H1 (cell line): ENCODE data around the gene PSMB3. TPM values are rescaled to one million over a fixed set of nuclear protein-coding genes. Genes with fewer than 3 reads are reported as not detected.

Experiments used
- CTCF ChIA-PET: fragments of 300-600 bp; sonication (Branson Sonifier 250); formaldehyde crosslinking; loops from one replicate; lab custom pipeline; 2021; ENCODE audit not compliant: partially characterized antibody; lab: Charles Lee
- POLR2A ChIA-PET: fragments of 300-600 bp; sonication (Branson Sonifier 250); formaldehyde crosslinking; loops from one replicate; lab custom pipeline; 2021; ENCODE audit warnings: inconsistent platforms; ENCODE audit not compliant: partially characterized antibody; lab: Charles Lee
- DNase-seq, 2 experiments: peaks; one replicate each; pipeline versions ENCODE4 v3.0.0 to v3.0.0-alpha.2; 2010 to 2022; ENCODE audit warnings: low spot score in 2 of 2, low read depth in 1 of 2, mixed read lengths in 1 of 2
- FAIRE-seq: peaks from 2 replicates; lab custom pipeline; 2011; peaks lifted over from hg19 to GRCh38; lab: Jason Lieb, UNC
- H2AFZ ChIP-seq: 2 replicates; pipeline ENCODE4 v1.8.1; 2012; ENCODE audit warnings: low read length, inconsistent platforms
- H2AK5ac ChIP-seq: 2 replicates; pipeline ENCODE4 v1.6.1; 2013; ENCODE audit warnings: low read depth, low read length
- H2BK120ac ChIP-seq: replicated peaks from 2 replicates; pipeline ENCODE3; 2013; ENCODE audit warnings: low read depth, low read length, inconsistent platforms
- H2BK12ac ChIP-seq: 2 replicates; pipeline ENCODE4 v1.6.1; 2013; ENCODE audit warnings: low read depth, low read length
- H2BK15ac ChIP-seq: 2 replicates; pipeline ENCODE4 v1.6.1; 2013; ENCODE audit warnings: low read length
- H2BK20ac ChIP-seq: 2 replicates; pipeline ENCODE4 v1.6.1; 2013; ENCODE audit warnings: low read length
- H2BK5ac ChIP-seq: 2 replicates; pipeline ENCODE4 v1.6.1; 2013; ENCODE audit warnings: low read depth, low read length
- H3K14ac ChIP-seq: 2 replicates; pipeline ENCODE4 v1.6.1; 2013; ENCODE audit warnings: inconsistent platforms; ENCODE audit not compliant: insufficient read length
- H3K18ac ChIP-seq: 2 replicates; pipeline ENCODE4 v1.6.1; 2013; ENCODE audit warnings: low read length; ENCODE audit errors: extremely low read depth
- H3K23ac ChIP-seq: 2 replicates; pipeline ENCODE4 v1.6.1; 2013; ENCODE audit warnings: inconsistent platforms; ENCODE audit not compliant: insufficient read length
- H3K23me2 ChIP-seq: 2 replicates; pipeline ENCODE4 v1.6.1; 2013; ENCODE audit warnings: low read depth, low read length
- H3K27ac ChIP-seq: 2 replicates; pipeline ENCODE4 v1.6.1; 2011; ENCODE audit warnings: low read depth, low read length, inconsistent platforms
- H3K27me3 ChIP-seq, 4 experiments: replicated peaks in 1 of 4; 1 replicate in 1 of 4; 2 replicates in 3 of 4; pipeline versions ENCODE4 v1.6.1 to v1.8.1; 2011 to 2013; ENCODE audit warnings: low read length in 3 of 4, mild to moderate bottlenecking in 3 of 4, inconsistent platforms in 2 of 4, mixed read lengths in 2 of 4, moderate library complexity in 1 of 4; ENCODE audit not compliant: control insufficient read depth in 3 of 4, insufficient read depth in 3 of 4; ENCODE audit errors: extremely low read depth in 1 of 4
- H3K36me3 ChIP-seq, 4 experiments: 2 replicates each; pipeline versions ENCODE4 v1.6.1 to v1.8.1; 2011 to 2013; ENCODE audit warnings: mild to moderate bottlenecking in 4 of 4, low read length in 3 of 4, moderate library complexity in 2 of 4, control low read depth in 1 of 4, inconsistent platforms in 1 of 4; ENCODE audit not compliant: insufficient read depth in 4 of 4, control insufficient read depth in 2 of 4
- H3K4ac ChIP-seq: replicated peaks from 2 replicates; pipeline ENCODE3; 2013; ENCODE audit warnings: low read length, low read depth, mixed read lengths, inconsistent platforms; ENCODE audit not compliant: insufficient read length
- H3K4me1 ChIP-seq, 4 experiments: replicated peaks in 1 of 4; 1 replicate in 1 of 4; 2 replicates in 3 of 4; pipeline versions ENCODE4 v1.6.1 to v1.8.1; 2011 to 2013; ENCODE audit warnings: low read length in 3 of 4, inconsistent platforms in 2 of 4, mixed read lengths in 1 of 4; ENCODE audit not compliant: insufficient read depth in 4 of 4, control insufficient read depth in 3 of 4
- H3K4me2 ChIP-seq, 2 experiments: 2 replicates each; pipeline versions ENCODE4 v1.6.1 to v1.8.1; 2011 to 2013; ENCODE audit warnings: low read depth in 2 of 2, low read length in 2 of 2, control low read depth in 1 of 2, inconsistent platforms in 1 of 2, mild to moderate bottlenecking in 1 of 2; ENCODE audit not compliant: insufficient read depth in 1 of 2
- H3K4me3 ChIP-seq, 4 experiments: fragments of 200-600, 300-600 bp in 1 of 4; sonication (generic), shearing (Covaris generic), sonication (Bioruptor Twin) in 1 of 4; 2 replicates each; pipeline versions ENCODE4 v1.5.1 to v1.8.1; 2011 to 2016; ENCODE audit warnings: low read length in 4 of 4, low read depth in 3 of 4, control low read depth in 2 of 4, inconsistent platforms in 2 of 4, mild to moderate bottlenecking in 2 of 4, mixed read lengths in 1 of 4, moderate library complexity in 1 of 4; ENCODE audit not compliant: insufficient read depth in 2 of 4; ENCODE audit errors: extremely low read depth in 1 of 4
- H3K56ac ChIP-seq: replicated peaks from 2 replicates; pipeline ENCODE3; 2013; ENCODE audit warnings: low read depth, mild to moderate bottlenecking, mixed read lengths, low read length, inconsistent platforms; ENCODE audit not compliant: insufficient read length
- H3K79me1 ChIP-seq: 2 replicates; pipeline ENCODE4 v1.6.1; 2013; ENCODE audit warnings: low read depth, low read length, control low read depth
- H3K79me2 ChIP-seq, 2 experiments: 2 replicates each; pipeline versions ENCODE4 v1.6.1 to v1.8.1; 2012 to 2013; ENCODE audit warnings: low read length in 2 of 2, mild to moderate bottlenecking in 2 of 2, inconsistent platforms in 1 of 2; ENCODE audit not compliant: insufficient read depth in 2 of 2, control insufficient read depth in 1 of 2
- H3K9ac ChIP-seq, 4 experiments: replicated peaks in 1 of 4; 1 replicate in 1 of 4; 2 replicates in 3 of 4; pipeline versions ENCODE4 v1.6.1 to v1.8.1; 2011 to 2013; ENCODE audit warnings: low read depth in 3 of 4, low read length in 3 of 4, control low read depth in 2 of 4, mild to moderate bottlenecking in 2 of 4, moderate library complexity in 2 of 4, inconsistent platforms in 1 of 4; ENCODE audit errors: extremely low read depth in 1 of 4
- H3K9me3 ChIP-seq, 2 experiments: 2 replicates each; pipeline versions ENCODE4 v1.6.1 to v1.8.1; 2012 to 2013; ENCODE audit warnings: mild to moderate bottlenecking in 2 of 2, moderate library complexity in 2 of 2, control low read depth in 1 of 2, inconsistent platforms in 1 of 2, low read depth in 1 of 2, low read length in 1 of 2, mixed read lengths in 1 of 2; ENCODE audit not compliant: insufficient read depth in 2 of 2
- H4K20me1 ChIP-seq, 2 experiments: replicated peaks in 1 of 2; 2 replicates each; pipeline versions ENCODE3 to v1.8.1; 2011 to 2013; ENCODE audit warnings: inconsistent platforms in 2 of 2, low read length in 2 of 2, mild to moderate bottlenecking in 1 of 2; ENCODE audit not compliant: insufficient read depth in 2 of 2, control insufficient read depth in 1 of 2
- H4K5ac ChIP-seq: 2 replicates; pipeline ENCODE4 v1.6.1; 2013; ENCODE audit warnings: low read length, low read depth, mixed read lengths, inconsistent platforms; ENCODE audit not compliant: insufficient read length
- H4K8ac ChIP-seq: 2 replicates; pipeline ENCODE4 v1.8.0; 2013; ENCODE audit warnings: mild to moderate bottlenecking, moderate library complexity, low read length, inconsistent platforms; ENCODE audit not compliant: insufficient read depth; ENCODE audit errors: extremely low read depth
- H4K91ac ChIP-seq: replicated peaks from 2 replicates; pipeline ENCODE3; 2013; ENCODE audit warnings: low read length, mixed read lengths, inconsistent platforms; ENCODE audit not compliant: insufficient read length
- BACH1 ChIP-seq: IDR thresholded peaks from 2 replicates; pipeline ENCODE4 v1.6.1; 2012; ENCODE audit warnings: low read length, improper control_type of control experiment
- CBX5 ChIP-seq: fragments of 300-800, 300-1000 bp; sonication (generic); IDR thresholded peaks from 2 replicates; pipeline ENCODE4 v1.7.1; 2016; ENCODE audit warnings: antibody characterized with exemption, low read length, low read depth
- CREB1 ChIP-seq: IDR thresholded peaks from 2 replicates; pipeline ENCODE4 v1.6.1; 2012; ENCODE audit warnings: inconsistent platforms
- GABPA ChIP-seq: IDR thresholded peaks from 2 replicates; pipeline ENCODE4 v1.6.1; 2011; ENCODE audit warnings: mild to moderate bottlenecking, low read length, moderate library complexity, borderline replicate concordance; ENCODE audit not compliant: insufficient read depth
- HDAC6 ChIP-seq: IDR thresholded peaks from one replicate; pipeline ENCODE4 v1.7.1; 2012; ENCODE audit warnings: low read depth, mild to moderate bottlenecking, inconsistent platforms, low read length, moderate library complexity
- KDM5A ChIP-seq: fragments of 200-600 bp; IDR thresholded peaks from 2 replicates; pipeline ENCODE4 v1.7.1; 2012; ENCODE audit warnings: mild to moderate bottlenecking, low read length, inconsistent platforms, mixed read lengths
- NRF1 ChIP-seq: IDR thresholded peaks from 2 replicates; pipeline ENCODE4 v1.6.1; 2011; ENCODE audit warnings: mild to moderate bottlenecking, low read depth, low read length, improper control_type of control experiment
- POLR2A ChIP-seq, 2 experiments: IDR thresholded peaks; 1 replicate in 1 of 2; 2 replicates in 1 of 2; pipeline ENCODE4 v1.6.1; 2011; ENCODE audit warnings: low read depth in 2 of 2, low read length in 2 of 2, mild to moderate bottlenecking in 2 of 2; ENCODE audit errors: control extremely low read depth in 1 of 2
- TAF7 ChIP-seq: optimal IDR thresholded peaks from 2 replicates; pipeline ENCODE3; 2011; ENCODE audit warnings: low read depth, mild to moderate bottlenecking, inconsistent platforms, low read length, moderate library complexity, borderline replicate concordance
- TEAD4 ChIP-seq: IDR thresholded peaks from 2 replicates; pipeline ENCODE4 v1.6.1; 2012; ENCODE audit warnings: low read depth, low read length, inconsistent platforms, mixed read lengths
- WGBS, 2 experiments: shearing (Covaris generic) in 1 of 2; methylation state at CpG; one replicate each; pipeline versions ENCODE4 v1.1.6 to v1.1.7; 2013 to 2015; ENCODE audit warnings: low lambda C conversion rate in 2 of 2, mixed read lengths in 2 of 2, inconsistent platforms in 1 of 2, low coverage in 1 of 2, missing lambda C conversion rate in 1 of 2; ENCODE audit not compliant: insufficient replicate concordance in 2 of 2, insufficient coverage in 1 of 2, insufficient read length in 1 of 2; ENCODE audit errors: extremely low coverage in 1 of 2, missing lambda C conversion rate in 1 of 2; 5-methylcytosine and 5-hydroxymethylcytosine counted together
- polyA plus RNA-seq, 7 experiments: library from polyadenylated mRNA; depleted of rRNA in 3 of 7; stranded (reverse) in 5 of 7; unstranded in 2 of 7; fragments of >200 nt in 5 of 7; fragments of 200-250 nt in 2 of 7; gene quantifications; 1 replicate in 5 of 7; 2 replicates in 1 of 7; 4 replicates in 1 of 7; pipeline versions ENCODE4 v1.2.1 to v1.2.3, GENCODE V29; 2011 to 2013; ENCODE audit warnings: missing spikeins in 2 of 7, mixed read lengths in 2 of 7
- total RNA-seq: library from RNA; stranded (reverse); fragmentation: NEBNext Ultra II Directional; extraction: Animal tissue kit (Norgen Biotek cat#: 25700); gene quantifications from 2 replicates; pipeline ENCODE4 v1.2.1, GENCODE V29; 2021
- TF ChIP-seq, protein P1 (sequence below): IDR thresholded peaks from 2 replicates; pipeline ENCODE4 v1.6.1; 2012; ENCODE audit warnings: low read length, inconsistent platforms

Gene PSMB3
- total and polyA plus RNA-seq, 2 of the 8 experiments (the other 6 are each of a cell fraction or from before 2014, with no cell fraction given): 291 to 914 TPM

DNA sequence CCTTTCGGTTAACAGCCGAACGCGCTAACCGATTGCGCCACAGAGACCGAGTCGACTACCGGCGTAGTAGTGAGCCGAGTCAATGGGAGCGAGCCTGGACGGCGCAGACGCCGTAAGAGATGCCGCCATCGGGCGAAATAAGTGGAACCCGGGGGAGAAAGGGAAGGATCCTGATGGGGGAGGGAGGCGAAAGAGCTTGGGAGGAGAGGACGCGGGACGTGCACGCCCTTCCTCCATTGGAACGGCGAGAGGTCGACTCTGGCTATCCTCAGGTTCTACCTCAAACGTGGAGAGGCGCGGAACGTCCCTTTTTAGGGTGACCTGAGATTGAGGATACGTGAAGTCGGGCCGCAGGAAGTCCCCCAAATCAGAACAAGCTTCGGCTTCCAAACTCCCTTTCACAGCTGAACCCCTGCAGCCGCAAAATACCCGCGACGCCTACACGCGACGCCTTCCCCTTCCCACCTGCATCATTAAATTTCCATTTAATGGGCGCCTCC is 683 bp upstream of the PSMB3 start:
- peak overlapping the region; percentile 7 for H2BK120ac ChIP-seq
- peaks cover 2% of the 10 kb centered on the region; the same call in 1 of the 2 replicates for H3K79me1 ChIP-seq
- peaks cover 0 to 6% of the 10 kb centered on the region in 2 experiments for H4K20me1 ChIP-seq
- H2AFZ ChIP-seq: peak overlapping the region; percentile 68; the same call in 1 of the 2 replicates
- H3K18ac ChIP-seq: peak overlapping the region; percentile 81
- peak overlapping the region; percentile 29 for H4K91ac ChIP-seq
- no peak overlapping the region for H3K23ac ChIP-seq
- 2% methylated on average over 44 of the region's 44 CpGs; no CpG with 5 or more reads in 1 of the 2 experiments for WGBS, 2 experiments
- peak overlapping the region; percentile 53 for H4K8ac ChIP-seq
- peak overlapping the region; percentile 64 to 86 (median 76) for H3K9ac ChIP-seq
- peak overlapping the region; percentile 40; the same call in 1 of the 2 replicates for H2BK15ac ChIP-seq
- peaks cover 5 to 13% (median 10%) of the 10 kb centered on the region in 4 experiments; a peak in 7 of 8 replicates for H3K36me3 ChIP-seq
- FAIRE-seq (no peak), DNase-seq (peak in 1 of 2 experiments; percentile 95)
- peak overlapping the region; percentile 10 for H3K4ac ChIP-seq
- H3K4me1 ChIP-seq: peaks cover 0 to 6% (median 3%) of the 10 kb centered on the region in 4 experiments; a peak in 5 of 7 replicates
- peaks cover 3 to 21% of the 10 kb centered on the region in 2 experiments; a peak in 3 of 4 replicates for H3K79me2 ChIP-seq
- ChIA-PET POLR2A (interaction anchor here (0.6 to 3.6 kb wide), 15 partner anchors 10 to 699 kb away, joined by 3 to 22 read pairs (median 4); partner anchors contain the start of genes LASP1, MED1, MLLT6 and RPL19), CTCF (interaction anchor here (0.6 to 1.7 kb wide), 7 partner anchors 17 to 117 kb away, joined by 3 to 8 read pairs (median 3); no protein-coding TSS in a partner anchor)
- H2AK5ac ChIP-seq: peak overlapping the region; percentile 18; the same call in 1 of the 2 replicates
- peak overlapping the region; percentile 82 for H2BK5ac ChIP-seq
- no peak overlapping the region for H3K14ac ChIP-seq
- H2BK12ac ChIP-seq: peak overlapping the region; percentile 70; the same call in 1 of the 2 replicates
- peak overlapping the region; percentile 73 for H3K56ac ChIP-seq
- peaks cover 38% of the 10 kb centered on the region for H3K23me2 ChIP-seq
- H3K4me2 ChIP-seq: peak overlapping the region; percentile 70 to 89
- peak overlapping the region; percentile 63; the same call in 1 of the 2 replicates for H3K27ac ChIP-seq
- H4K5ac ChIP-seq: peak overlapping the region; percentile 51
- H3K27me3 ChIP-seq: peaks cover 0 to 11% (median 5%) of the 10 kb centered on the region in 4 experiments; a peak in 5 of 7 replicates
- peak overlapping the region; percentile 86 to 99 (median 90) for H3K4me3 ChIP-seq
- no peak overlapping the region for H2BK20ac ChIP-seq
- H3K9me3 ChIP-seq: no peaks in the 10 kb centered on the region
- TF ChIP-seq, protein P1, sequence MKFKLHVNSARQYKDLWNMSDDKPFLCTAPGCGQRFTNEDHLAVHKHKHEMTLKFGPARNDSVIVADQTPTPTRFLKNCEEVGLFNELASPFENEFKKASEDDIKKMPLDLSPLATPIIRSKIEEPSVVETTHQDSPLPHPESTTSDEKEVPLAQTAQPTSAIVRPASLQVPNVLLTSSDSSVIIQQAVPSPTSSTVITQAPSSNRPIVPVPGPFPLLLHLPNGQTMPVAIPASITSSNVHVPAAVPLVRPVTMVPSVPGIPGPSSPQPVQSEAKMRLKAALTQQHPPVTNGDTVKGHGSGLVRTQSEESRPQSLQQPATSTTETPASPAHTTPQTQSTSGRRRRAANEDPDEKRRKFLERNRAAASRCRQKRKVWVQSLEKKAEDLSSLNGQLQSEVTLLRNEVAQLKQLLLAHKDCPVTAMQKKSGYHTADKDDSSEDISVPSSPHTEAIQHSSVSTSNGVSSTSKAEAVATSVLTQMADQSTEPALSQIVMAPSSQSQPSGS: no peak
- TF ChIP-seq HDAC6 (peak; percentile 64), TEAD4 (peak; percentile 83), CREB1 (peak; percentile 56), POLR2A (IDR thresholded peaks at IDR 0.05; ENCODE audit: control extremely low read depth in 1 of 2, low read depth in 2 of 2, low read length in 2 of 2) (peak in 1 of 2 experiments; percentile 59; a peak in 1 of 3 replicates), BACH1 (peak; percentile 10; the same call in 1 of the 2 replicates), NRF1 (peak; percentile 43; the same call in 1 of the 2 replicates), CBX5 (no peak), TAF7 (peak; percentile 37), GABPA (no peak), KDM5A (peak; percentile 38; the same call in 1 of the 2 replicates)
